HUES48 (cell line): ENCODE data around the gene SLC16A3.

Source experiments
- H3K27ac ChIP-seq: one replicate; pipeline ENCODE4 v1.7.0; 2013; ENCODE audit warnings: low read depth, low read length, inconsistent platforms
- H3K27me3 ChIP-seq: 2 replicates; pipeline ENCODE4 v1.6.1; 2013; ENCODE audit warnings: mild to moderate bottlenecking, low read length; ENCODE audit not compliant: control insufficient read depth, insufficient read depth
- H3K36me3 ChIP-seq: 2 replicates; pipeline ENCODE4 v1.6.1; 2013; ENCODE audit warnings: low read length; ENCODE audit not compliant: control insufficient read depth, insufficient read depth
- H3K4me1 ChIP-seq: 2 replicates; pipeline ENCODE4 v1.6.1; 2013; ENCODE audit warnings: mild to moderate bottlenecking, low read length; ENCODE audit not compliant: control insufficient read depth, insufficient read depth
- H3K4me3 ChIP-seq: 2 replicates; pipeline ENCODE4 v1.5.1; 2013; ENCODE audit warnings: mild to moderate bottlenecking, low read depth, low read length
- H3K9ac ChIP-seq: 2 replicates; pipeline ENCODE4 v1.6.1; 2013; ENCODE audit warnings: mild to moderate bottlenecking, low read depth, low read length, moderate library complexity
- H3K9me3 ChIP-seq: 2 replicates; pipeline ENCODE4 v1.6.1; 2013; ENCODE audit warnings: low read length; ENCODE audit not compliant: control insufficient read depth, insufficient read depth

SLC16A3 gene

DNA sequence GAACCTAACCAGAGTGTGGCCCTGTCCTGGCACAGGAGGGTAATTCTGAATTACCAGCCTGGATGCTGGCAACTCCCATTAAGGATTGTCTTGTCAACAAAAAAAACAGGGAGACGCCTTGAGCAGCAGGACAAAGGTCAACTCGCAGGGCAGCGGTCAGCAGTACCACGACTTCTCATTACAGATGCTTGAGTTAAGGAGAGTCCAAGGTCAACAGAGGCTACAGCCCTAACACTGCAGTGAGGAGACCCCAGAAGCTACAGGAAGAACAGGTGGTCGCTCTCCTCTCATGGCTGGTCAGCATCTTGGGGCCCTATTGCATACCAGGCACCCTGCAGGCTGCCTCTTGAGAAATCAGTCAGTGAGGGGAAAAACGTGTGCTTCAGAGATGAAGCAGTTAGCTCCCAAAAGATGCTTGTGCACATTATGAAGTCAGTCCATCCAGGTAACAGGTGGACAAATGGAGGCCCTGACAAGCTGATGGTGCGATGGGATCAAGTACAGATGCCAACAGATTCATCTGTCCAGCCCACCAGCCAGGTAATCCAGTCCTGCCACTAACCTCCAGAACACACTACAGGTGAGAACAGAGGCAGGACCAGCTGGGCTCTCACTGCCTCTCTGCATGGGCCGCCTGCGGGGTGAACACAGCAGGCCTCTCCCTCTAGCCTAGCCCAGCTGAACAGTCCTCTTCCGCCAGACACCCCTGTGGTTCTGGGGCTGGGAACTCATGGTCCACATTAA, 40.5 kb downstream of the SLC16A3 start:
- H3K36me3 ChIP-seq, result peaks cover 66% of the 10 kb centered on the region
- H3K4me1 ChIP-seq, result peaks cover 19% of the 10 kb centered on the region; the same call in 1 of the 2 replicates
- no peaks in the 10 kb centered on the region for H3K9me3 ChIP-seq
- H3K4me3 ChIP-seq, result no peak overlapping the region
- no peak overlapping the region for H3K9ac ChIP-seq
- H3K27me3 ChIP-seq, result no peaks in the 10 kb centered on the region
- H3K27ac ChIP-seq, result peak overlapping the region; percentile 10

DNA sequence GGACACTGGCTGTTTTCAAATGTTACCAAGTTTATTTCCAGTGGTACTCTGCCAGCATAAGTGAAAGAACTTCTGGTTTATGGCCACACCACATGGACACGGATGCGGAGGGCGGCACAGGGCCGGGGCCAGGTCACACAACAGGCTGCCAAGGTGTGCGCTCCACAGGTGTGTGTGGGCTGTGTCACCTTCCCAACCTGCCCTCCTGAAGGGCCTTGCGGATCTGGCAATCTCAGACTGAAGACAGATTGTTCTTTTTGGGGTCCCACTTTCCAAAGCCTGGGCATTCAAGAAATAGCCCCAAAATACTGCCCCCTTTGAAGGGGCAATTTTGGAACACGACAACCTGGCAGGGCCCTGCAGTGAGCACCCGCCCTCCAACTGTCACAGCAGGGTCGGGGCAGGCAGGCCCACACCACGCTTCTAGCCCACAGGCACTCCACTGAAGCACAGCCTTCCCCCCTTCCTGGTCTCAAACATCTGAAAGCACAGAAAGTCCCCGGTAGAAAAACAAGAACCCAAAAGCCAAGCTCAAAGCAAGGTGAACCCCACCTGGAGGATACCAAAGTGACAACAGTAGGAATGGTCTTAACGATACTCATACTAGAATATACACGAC, 41.1 kb downstream of the SLC16A3 start:
- peaks cover 60% of the 10 kb centered on the region for H3K36me3 ChIP-seq
- no peak overlapping the region for H3K4me3 ChIP-seq
- H3K9ac ChIP-seq, result no peak overlapping the region
- H3K9me3 ChIP-seq, result no peaks in the 10 kb centered on the region
- peaks cover 19% of the 10 kb centered on the region; the same call in 1 of the 2 replicates for H3K4me1 ChIP-seq
- no peaks in the 10 kb centered on the region for H3K27me3 ChIP-seq
- no peak overlapping the region for H3K27ac ChIP-seq

- Histone ChIP-seq H3K27ac (no peak overlapping the region), H3K4me1 (peaks cover 19% of the 10 kb centered on the region; the same call in 1 of the 2 replicates), H3K36me3 (peaks cover 54% of the 10 kb centered on the region), H3K4me3 (no peak overlapping the region), H3K9ac (no peak overlapping the region), H3K9me3 (no peaks in the 10 kb centered on the region), H3K27me3 (no peaks in the 10 kb centered on the region)
These were observed 41.8 kb downstream of the SLC16A3 start for GRCh38 chr17:82270651-82271050.

DNA sequence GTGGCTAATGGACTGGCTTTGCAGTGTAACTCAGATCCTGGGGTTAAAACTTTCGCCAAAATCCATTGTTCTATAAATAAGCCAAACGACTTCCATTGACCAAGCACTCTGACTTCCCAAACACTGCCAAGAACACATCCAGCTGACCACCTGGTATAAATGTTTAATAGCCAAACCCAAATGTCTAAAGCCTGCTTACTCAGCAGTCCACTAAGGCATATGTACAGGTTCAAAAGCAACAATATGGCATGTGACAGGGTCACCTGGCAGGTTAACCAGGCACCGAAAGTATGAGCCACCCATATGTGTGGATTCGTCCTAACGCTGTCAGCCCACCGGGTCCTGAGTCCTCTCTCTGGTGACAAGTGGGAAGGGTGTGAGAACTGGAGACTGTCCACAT, 42.6 kb downstream of the SLC16A3 start:
- Histone ChIP-seq H3K36me3 (peaks cover 46% of the 10 kb centered on the region), H3K9me3 (no peaks in the 10 kb centered on the region), H3K9ac (no peak overlapping the region), H3K27ac (no peak overlapping the region), H3K4me3 (no peak overlapping the region), H3K4me1 (peaks cover 19% of the 10 kb centered on the region; the same call in 1 of the 2 replicates), H3K27me3 (no peaks in the 10 kb centered on the region)

DNA sequence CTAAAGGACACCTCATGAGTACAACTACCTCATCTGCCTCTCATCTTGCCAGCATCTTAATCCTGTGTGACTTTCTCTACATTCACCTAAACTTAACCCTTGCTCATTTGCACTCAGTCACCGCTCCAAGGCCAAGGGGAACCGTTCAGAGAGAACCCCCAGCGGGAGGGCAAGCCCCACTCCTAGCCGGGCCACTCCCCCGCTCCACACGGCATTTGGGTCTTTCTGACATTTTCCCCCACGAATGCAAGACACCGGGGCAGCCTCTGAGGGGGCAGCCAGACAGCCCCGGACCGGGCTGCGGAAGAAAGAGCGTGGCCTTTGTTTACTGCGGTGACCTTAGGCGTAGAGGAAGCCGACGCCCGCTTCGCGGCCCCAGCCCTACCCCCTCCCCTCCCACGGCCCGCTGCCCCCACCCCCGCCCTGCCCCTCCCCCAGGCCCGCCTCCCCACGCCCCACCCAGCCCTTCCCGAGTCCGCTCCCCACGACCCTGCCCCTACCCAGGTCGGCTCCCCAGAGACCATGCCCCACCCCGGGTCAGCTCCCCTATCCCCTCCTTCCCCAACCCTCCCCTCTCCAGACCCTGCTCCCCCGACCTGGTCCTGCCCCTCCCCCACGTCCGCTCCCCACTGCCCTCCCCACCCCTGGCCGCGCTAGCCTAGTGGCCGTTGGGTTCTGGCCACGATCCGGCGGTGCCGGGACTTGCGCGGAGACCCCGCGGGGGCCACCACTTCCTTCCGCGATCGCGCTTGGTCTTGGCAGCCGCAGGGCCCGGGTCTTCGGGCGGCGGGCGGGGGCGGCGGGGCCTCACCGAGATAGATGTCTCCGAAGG, 43.9 kb downstream of the SLC16A3 start:
- Histone ChIP-seq H3K27ac (peak overlapping the region; percentile 97), H3K9me3 (no peaks in the 10 kb centered on the region), H3K9ac (peak overlapping the region; percentile 86), H3K27me3 (no peaks in the 10 kb centered on the region), H3K4me3 (peak overlapping the region; percentile 95), H3K36me3 (peaks cover 38% of the 10 kb centered on the region), H3K4me1 (peaks cover 23% of the 10 kb centered on the region)

GRCh38 chr17:82273327-82274133, 44.7 kb downstream of the SLC16A3 start, which contains the start of gene CSNK1D:
TSS of gene CSNK1D (minus strand) at chr17:82273700. CDS start at chr17:82273381, 319 bp downstream.
- Histone ChIP-seq H3K9me3 (no peaks in the 10 kb centered on the region), H3K4me3 (peak within 1 kb of the TSS; percentile 95), H3K9ac (peak within 1 kb of the TSS; percentile 86), H3K36me3 (peaks cover 30% of the 10 kb centered on the region), H3K4me1 (peaks cover 20% of the 10 kb centered on the region), H3K27me3 (no peaks in the 10 kb centered on the region), H3K27ac (peak within 1 kb of the TSS; percentile 97)

GRCh38 chr17:82274134-82275020, 45.5 kb downstream of the SLC16A3 start:
- no peak overlapping the region for H3K27ac ChIP-seq
- no peaks in the 10 kb centered on the region for H3K9me3 ChIP-seq
- peaks cover 15% of the 10 kb centered on the region for H3K4me1 ChIP-seq
- H3K27me3 ChIP-seq, result no peaks in the 10 kb centered on the region
- H3K9ac ChIP-seq, result no peak overlapping the region
- H3K36me3 ChIP-seq, result peaks cover 25% of the 10 kb centered on the region
- peak overlapping the region; percentile 75; the same call in 1 of the 2 replicates for H3K4me3 ChIP-seq

GRCh38 chr17:82275326-82275725, 46.5 kb downstream of the SLC16A3 start:
- no peak overlapping the region for H3K27ac ChIP-seq
- H3K4me1 ChIP-seq, result peaks cover 13% of the 10 kb centered on the region
- H3K27me3 ChIP-seq, result no peaks in the 10 kb centered on the region
- H3K9ac ChIP-seq, result no peak overlapping the region
- H3K36me3 ChIP-seq, result peaks cover 15% of the 10 kb centered on the region
- no peaks in the 10 kb centered on the region for H3K9me3 ChIP-seq
- H3K4me3 ChIP-seq, result no peak overlapping the region

DNA sequence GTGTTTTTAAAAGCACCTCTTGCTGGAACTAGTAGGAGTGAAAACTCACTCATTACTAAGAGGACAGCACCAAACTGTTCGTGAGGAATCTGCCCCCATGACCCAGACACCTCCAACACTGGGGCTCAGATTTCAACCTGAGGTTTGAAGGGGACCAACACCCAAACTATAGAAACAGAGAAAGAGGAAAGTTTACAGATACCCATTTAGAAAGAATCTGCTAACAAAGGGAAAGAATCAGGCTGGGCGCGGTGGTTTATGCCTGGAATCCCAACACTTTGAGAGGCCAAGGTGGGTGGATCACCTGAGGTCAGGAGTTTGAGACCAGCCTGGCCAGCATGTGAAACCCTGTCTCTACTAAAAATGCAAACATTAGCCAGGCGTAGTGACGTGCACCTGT, 48.1 kb downstream of the SLC16A3 start:
- Histone ChIP-seq H3K9ac (no peak overlapping the region), H3K36me3 (peaks cover under 1% of the 10 kb centered on the region), H3K27me3 (no peaks in the 10 kb centered on the region), H3K4me3 (no peak overlapping the region), H3K9me3 (no peaks in the 10 kb centered on the region), H3K27ac (no peak overlapping the region), H3K4me1 (peaks cover 13% of the 10 kb centered on the region)
